Embryonic facial prominence (tissue), 1 donor: ENCODE measurements around the gene CDC16.
"Not testable (repeated sequence)": the region's sequence is repeated elsewhere in the genome, so short reads cannot be mapped to it uniquely, and the experiment has no call there.

Source experiments
- DNase-seq: peaks from one replicate; pipeline ENCODE4 v3.0.0-alpha.2; 2016; ENCODE audit errors: extremely low spot score

Gene CDC16, protein sequence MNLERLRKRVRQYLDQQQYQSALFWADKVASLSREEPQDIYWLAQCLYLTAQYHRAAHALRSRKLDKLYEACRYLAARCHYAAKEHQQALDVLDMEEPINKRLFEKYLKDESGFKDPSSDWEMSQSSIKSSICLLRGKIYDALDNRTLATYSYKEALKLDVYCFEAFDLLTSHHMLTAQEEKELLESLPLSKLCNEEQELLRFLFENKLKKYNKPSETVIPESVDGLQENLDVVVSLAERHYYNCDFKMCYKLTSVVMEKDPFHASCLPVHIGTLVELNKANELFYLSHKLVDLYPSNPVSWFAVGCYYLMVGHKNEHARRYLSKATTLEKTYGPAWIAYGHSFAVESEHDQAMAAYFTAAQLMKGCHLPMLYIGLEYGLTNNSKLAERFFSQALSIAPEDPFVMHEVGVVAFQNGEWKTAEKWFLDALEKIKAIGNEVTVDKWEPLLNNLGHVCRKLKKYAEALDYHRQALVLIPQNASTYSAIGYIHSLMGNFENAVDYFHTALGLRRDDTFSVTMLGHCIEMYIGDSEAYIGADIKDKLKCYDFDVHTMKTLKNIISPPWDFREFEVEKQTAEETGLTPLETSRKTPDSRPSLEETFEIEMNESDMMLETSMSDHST

DNA sequence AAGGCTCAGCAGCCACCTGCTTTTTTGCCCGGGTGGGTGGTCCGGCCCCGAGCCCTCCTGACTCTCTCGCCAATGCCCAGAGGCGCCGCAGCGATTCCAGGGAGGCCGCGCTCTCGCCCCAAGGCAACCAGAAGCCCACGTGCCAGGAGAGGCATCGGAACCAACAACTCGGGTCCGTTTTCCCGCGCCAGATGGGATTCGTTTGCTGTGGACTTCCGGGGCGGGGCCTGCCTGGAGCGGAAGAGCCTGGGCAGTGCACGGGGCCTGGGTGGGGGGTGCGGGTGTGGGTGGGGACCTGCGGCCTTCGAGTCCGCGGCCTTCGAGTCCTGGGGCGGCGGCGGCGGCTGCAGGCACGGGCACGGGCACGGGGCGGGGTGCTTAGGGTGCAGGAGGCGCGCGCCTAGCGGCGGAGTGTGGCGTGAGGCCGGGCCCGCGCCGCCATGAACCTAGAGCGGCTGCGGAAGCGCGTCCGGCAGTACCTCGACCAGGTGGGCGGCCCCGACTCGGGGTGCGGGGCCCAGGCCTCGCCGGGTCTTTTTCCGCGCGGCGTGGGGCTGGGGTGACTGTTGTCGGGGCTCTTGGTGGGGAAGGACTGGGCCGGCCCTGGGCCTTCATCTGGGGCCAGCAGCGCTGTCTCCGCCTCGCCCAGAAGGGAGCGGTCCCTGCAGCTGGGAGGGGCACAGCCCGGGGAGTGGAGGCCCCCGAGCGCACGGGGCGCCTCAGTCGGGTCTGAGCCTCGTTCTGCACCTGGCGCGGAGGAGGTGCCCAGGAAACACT lies at the start of gene CDC16:
Gene CDC16, plus strand, starts transcription at position 253 of the 777 bp plus-strand sequence. Its CDS starts 188 bp downstream, at position 441.
- peak; percentile 82 for DNase-seq

DNA sequence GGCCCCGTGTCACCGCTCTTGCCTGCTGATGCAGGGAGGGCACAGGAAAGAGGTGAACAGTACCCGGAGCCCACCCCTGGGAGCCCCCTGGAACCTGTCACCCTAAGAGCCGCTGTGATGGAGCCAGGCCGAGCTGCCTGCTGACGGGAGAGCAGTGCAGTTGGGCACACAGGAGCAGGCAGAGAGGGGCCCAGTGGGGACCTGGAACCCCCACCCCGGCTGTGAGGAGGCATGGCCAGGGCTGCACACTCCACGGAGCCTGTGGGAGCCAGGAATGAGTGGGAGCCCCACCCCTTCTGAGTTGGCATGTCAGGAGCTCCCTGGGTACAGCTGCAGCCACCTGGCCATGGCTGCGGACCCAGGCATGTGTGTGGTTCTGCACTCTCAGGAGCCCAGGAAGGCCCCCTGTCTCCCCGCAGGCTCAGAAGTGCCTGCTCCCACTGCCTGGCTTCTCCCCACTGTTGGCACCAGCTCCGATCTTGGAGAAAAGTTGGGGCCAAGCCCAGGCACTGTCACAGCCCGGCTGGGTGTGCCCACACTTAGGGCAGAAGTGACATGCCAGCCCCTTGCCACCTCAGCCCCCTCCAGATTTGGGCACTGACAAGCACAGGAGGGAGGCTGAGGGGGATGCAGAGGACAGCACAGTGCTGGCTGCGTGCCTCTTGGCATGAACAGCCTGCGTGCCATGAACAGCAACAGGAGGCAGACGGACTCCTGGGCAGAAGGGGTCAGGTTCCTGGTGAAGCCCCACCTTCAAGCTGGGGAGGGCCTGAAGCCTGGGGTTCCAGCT lies 49.3 kb upstream of the CDC16 start:
- no peak for DNase-seq

DNA sequence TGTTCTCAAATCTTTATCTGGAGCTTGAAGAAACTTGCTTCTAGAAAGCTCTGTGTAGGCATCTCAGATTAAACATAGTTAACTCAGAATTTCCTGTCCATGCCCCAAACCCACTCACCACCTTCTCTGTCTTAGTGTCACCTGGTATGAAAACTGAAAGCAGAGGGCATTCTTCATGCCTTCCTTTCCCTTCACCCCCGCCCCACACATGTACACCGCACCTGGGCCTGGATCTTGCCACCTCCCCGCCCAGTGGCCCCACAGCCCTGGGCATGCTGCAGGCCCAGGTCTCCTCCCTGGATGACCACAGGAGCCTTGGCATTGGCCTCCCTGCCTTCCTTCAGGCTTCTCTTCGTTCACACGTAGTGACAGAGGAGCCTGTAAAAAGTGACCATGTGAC lies 39.8 kb upstream of the CDC16 start:
- DNase-seq = no peak

DNA sequence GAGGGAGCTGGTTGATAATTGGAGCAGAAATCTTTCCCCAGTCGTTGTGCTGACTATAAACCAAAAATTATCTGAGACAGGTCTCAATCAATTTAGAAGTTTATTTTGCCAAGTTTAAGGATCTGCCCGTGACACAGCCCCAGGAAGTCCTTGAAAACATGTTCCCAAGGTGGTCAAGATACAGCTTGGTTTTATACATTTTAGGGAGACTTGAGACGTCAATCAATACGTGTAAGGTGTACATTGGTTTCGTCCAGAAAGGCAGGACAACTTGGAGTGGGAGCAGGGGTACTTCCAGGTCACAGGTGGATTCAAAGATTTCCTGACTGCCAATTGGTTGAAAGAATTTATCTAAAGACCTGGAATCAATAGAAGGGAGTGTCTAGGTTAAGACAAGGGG lies 38.1 kb upstream of the CDC16 start:
- no peak for DNase-seq

DNA sequence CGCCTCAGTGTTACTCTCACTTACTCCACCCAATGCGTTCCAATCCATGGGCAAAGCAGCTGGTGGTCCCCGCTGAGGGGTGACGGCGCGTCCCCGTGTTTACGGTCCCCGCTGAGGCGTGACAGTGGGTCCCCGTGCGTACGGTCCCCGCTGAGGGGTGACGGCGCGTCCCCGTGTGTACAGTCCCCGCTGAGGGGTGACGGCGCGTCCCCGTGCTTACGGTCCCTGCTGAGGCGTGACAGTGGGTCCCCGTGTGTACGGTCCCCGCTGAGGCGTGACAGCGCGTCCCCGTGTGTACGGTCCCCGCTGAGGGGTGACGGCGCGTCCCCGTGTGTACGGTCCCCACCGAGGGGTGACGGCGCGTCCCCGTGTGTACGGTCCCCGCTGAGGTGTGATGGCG lies 36.1 kb upstream of the CDC16 start:
- DNase-seq = no peak

GRCh38 chr13:114199526-114199925 lies 35.2 kb upstream of the CDC16 start:
- DNase-seq = not testable (repeated sequence)

- no peak for DNase-seq
Measured at GRCh38 chr13:114199954-114200353, 34.7 kb upstream of the CDC16 start.

DNA sequence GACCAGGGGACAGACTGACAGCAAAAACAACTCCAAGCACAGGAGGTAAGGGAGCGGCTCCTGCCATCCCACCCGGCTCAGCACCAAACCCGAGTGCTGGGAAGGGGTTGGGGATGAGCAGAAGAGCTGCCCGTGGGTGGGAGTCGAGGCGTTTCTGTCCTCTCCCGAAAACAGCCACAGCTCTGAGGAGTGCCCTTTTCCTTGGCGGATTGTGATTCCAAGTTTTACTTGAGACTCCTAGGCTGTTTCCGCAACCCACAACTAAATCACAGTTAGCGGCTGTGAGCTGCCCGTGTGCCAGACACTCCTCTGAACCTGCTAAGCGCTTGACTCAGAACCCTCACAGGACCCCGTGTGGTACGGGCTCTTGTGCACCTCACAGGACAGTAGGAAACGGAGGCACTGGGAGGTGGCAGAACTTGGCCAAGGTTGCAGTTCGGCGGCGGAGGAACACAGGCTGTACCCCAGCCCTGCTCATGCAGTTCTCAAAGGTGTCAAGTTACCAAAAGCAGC lies 34.2 kb upstream of the CDC16 start:
- no peak for DNase-seq

GRCh38 chr13:114202581-114202980 lies 32.1 kb upstream of the CDC16 start:
- DNase-seq = no peak

DNA sequence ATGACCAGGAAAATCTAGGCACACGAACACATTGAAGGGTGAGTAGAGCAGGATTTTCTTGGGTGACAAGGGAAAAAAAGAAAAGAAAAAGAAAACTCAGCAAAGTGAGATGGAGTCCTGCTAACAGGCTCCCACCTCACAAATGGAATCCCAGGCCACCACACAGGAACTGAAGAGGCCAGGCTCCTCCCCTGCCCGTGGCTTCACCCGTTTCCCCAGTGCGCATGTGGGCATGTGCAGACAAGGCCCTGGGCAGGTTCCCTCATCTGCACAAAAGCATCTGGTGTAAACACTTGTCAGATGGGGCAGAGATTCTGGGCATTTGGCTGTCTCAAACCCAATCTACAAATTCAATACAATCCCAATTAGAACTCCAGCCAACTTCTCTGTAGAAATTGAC lies 31.2 kb upstream of the CDC16 start:
- DNase-seq = no peak

DNA sequence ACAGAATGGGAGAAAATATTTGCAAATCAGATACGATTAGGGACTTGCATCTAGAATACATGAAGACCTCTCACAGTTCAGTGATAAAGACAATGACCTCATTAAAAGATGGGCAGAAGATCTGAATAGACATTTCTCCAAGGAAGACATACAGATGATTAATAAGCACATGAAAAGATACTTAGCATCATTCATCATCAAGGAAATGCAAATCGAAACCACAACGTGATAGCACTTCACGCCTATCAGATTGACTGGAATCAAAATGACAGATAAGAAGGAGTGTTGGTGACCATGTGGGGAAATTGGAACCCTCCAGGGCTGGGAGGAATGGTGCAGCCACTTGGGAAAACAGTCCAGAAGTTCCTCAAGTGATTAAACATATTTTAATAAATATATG lies 29.8 kb upstream of the CDC16 start:
- no peak for DNase-seq

- DNase-seq = no peak
Measured at GRCh38 chr13:114208134-114208533, 26.6 kb upstream of the CDC16 start.

- no peak for DNase-seq
Measured at GRCh38 chr13:114211446-114212157, 23.1 kb upstream of the CDC16 start.

DNA sequence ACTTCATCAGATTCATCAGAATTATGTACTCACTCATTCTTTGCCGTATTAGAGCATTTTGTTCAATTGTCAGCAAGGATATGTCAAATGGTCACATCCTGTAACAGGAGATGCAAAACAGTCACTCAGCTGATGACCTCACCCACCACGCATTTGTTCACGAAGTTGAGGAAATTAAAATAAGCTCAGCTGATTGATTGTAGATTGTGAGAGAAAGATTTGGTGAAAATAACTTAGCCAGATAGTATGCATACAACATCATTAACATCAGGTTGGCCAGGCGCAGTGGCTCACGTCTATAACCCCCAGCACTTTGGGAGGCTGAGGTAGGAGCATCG lies 22.6 kb upstream of the CDC16 start:
- DNase-seq = no peak

- DNase-seq = no peak
Measured at GRCh38 chr13:114213980-114214379, 20.7 kb upstream of the CDC16 start.

- no peak for DNase-seq
Measured at GRCh38 chr13:114219392-114219791, 15.3 kb upstream of the CDC16 start.

DNA sequence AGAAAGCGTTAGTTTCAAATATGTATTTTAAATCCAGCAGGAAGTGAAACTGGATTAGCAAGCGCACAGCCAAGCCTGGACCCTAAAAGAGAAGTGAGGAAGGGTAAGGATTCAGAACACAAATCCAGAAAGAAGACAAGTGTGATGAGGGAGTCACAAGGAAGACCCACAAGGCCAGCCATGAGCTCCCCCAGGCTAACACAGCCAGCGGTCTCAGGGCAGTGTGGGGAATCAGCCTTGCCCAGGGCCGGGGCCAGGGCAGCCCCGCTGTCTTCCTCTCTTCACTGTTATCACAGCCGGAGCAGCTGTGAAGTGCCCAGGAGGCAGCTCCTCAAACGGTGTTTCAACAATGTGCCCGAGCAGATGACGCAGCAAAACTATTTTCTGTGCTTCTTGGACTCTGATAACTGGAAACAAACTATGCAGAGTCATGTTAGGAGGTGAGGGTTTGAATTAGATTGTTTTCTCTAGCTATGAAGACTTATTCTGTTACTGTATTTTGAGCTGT lies 12.2 kb upstream of the CDC16 start:
- DNase-seq = no peak

- no peak for DNase-seq
Measured at GRCh38 chr13:114224201-114224600, 10.5 kb upstream of the CDC16 start.

- no peak for DNase-seq
Measured at GRCh38 chr13:114225610-114226009, 9.1 kb upstream of the CDC16 start.

DNA sequence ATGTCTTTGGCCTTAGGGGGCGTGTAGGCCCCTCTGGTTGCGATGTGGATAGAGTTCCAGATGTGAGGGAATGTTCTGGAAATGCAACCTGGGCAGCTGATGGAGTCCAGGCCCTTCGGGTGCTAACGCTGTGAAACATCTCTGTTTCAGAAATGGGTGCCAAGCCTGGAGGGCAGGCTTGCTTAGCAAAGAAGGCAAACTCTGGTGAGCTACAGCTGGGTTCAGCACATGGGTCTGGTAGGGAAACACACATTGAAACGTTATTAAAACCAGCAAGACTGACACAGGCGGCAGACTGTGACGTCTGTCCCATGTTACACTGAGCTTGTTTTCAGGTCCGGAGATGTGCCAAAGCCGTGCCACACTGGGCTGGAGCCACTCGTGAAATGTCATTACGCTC lies 8.6 kb upstream of the CDC16 start:
- DNase-seq = no peak
